Epithelial cell of proximal tubule (primary cell): ENCODE results near the gene RPL22. TPM values are rescaled to one million over a fixed set of nuclear protein-coding genes. Genes with fewer than 3 reads are reported as not detected.

ENCODE experiments used
- DNase-seq: peaks from one replicate; pipeline ENCODE4 v3.0.0-alpha.2; 2011; ENCODE audit warnings: low read depth
- H3K4me3 ChIP-seq: 2 replicates; pipeline ENCODE4 v1.5.1; 2011; ENCODE audit warnings: low read depth, mild to moderate bottlenecking, low read length
- CTCF ChIP-seq: conservative IDR thresholded peaks from 2 replicates; pipeline ENCODE4 v1.5.1; 2012; ENCODE audit warnings: low read depth, mild to moderate bottlenecking, low read length
- total RNA-seq: library from RNA; depleted of rRNA; stranded (reverse); fragments of >200 nt; gene quantifications from 2 replicates; pipeline ENCODE4 v1.2.3, GENCODE V29; 2015

The RPL22 gene
- total RNA-seq, 1 donor from 2014 or later = 341 TPM

- DNase-seq = no peak
- no peak for TF ChIP-seq CTCF
- H3K4me3 ChIP-seq = no peak overlapping the region
Measured at GRCh38 chr1:6152882-6153281, 46.5 kb downstream of the RPL22 start.

- DNase-seq = no peak
- H3K4me3 ChIP-seq = no peak overlapping the region
- TF ChIP-seq CTCF = no peak
Measured at GRCh38 chr1:6152181-6152580, 47.2 kb downstream of the RPL22 start.

- no peak overlapping the region for H3K4me3 ChIP-seq
- no peak for TF ChIP-seq CTCF
- DNase-seq = no peak
Measured at GRCh38 chr1:6151291-6151822, 48.0 kb downstream of the RPL22 start.

- no peak overlapping the region for H3K4me3 ChIP-seq
- TF ChIP-seq CTCF = no peak
- DNase-seq = no peak
Measured at GRCh38 chr1:6150006-6150938, 49.1 kb downstream of the RPL22 start.

GRCh38 chr1:6149597-6149996 is 49.8 kb downstream of the RPL22 start:
- no peak for TF ChIP-seq CTCF
- DNase-seq = no peak
- H3K4me3 ChIP-seq = no peak overlapping the region

- DNase-seq = no peak
- no peak for TF ChIP-seq CTCF
- H3K4me3 ChIP-seq = no peak overlapping the region
Measured at GRCh38 chr1:6148497-6149241, 50.7 kb downstream of the RPL22 start.
